ENCODE data around the gene DHH.
"Not testable (repeated sequence)": the region's sequence is repeated elsewhere in the genome, so short reads cannot be mapped to it uniquely, and the experiment has no call there.

The DHH gene

DNA sequence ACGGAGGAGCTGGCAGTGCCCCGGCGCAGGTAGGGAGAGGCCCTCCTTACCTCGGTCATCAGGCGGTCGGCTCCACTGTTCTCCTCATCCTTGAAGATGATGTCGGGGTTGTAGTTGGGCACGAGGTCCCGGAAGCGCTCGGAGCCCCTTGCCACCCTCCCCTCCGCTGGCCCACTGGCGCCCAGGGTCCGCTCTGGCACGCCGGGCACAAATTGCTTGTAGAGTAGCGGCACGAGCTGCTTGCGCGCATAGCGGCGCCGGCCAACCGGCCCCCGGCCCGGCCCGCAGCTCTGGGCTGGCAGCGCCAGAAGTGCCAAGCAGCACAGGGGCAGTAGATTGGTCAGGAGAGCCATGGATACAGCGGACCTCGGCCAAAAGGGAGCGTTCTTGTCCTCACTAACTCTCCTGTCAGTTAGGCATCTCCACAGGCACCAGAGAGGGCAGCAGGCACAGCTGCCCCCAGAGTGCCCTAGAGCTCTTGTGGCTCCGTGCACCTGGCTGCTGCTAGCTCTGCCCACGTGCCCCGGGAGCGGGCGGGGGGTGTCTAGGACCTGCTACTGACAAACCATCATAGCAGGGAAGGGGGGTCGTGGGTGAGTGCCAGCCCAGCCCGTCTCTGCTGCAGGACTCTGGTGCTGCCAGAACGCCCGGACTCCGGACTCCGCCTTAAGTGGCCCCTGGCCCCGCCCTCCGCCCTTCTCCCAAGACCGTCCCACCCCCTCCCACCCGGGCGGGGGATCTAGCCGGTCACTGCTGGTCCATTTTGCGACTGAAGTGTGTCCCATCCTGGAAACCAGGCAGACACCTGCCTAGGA, at the start of gene DHH:
DHH (minus strand) TSS at position 642 of the 815 bp plus-strand sequence; CDS start at position 353, 289 bp downstream.
- no peak for DNase-seq (ENCODE audit: low read depth in 2 of 2)

DNA sequence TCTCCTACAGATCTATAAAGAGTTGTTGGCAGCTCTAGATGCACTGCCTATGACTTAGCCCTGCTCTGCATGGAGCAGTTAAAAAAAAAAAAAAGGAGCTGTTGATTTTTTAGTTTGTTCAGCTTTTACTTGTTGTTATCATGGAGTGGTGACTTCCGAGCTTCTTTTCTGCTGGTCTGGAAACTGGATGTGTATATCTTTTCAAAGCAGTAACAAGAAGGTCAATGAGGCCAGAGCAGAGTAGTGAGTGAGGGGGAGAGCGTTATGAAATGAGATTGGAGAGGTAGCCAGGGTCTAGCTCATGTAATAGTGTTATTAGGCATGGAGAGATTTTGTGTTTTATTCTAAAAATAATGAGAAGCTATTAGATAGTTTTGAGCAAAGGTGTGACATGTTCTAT, 49.8 kb upstream of the DHH start:
- DNase-seq (ENCODE audit: low read depth in 2 of 2): no peak

DNA sequence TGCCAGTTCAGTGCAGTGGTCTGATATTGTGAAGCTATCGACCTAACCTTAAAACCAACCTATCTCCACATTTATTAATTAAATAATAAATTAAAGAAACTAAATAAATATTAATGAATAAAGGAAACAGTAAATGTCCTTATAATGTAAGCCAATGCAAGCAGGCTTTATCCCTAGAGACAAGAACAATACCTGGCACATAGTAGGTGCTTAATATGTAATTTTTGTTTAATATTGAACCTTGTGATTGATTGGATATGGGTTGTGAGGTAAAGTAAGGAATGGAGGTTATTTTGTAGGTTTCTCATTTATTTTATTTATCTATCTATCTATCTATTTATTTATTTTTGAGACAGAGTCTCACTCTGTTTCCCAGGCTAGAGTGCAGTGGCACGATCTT, 44.4 kb upstream of the DHH start:
- DNase-seq (ENCODE audit: low read depth in 2 of 2): no peak

DNA sequence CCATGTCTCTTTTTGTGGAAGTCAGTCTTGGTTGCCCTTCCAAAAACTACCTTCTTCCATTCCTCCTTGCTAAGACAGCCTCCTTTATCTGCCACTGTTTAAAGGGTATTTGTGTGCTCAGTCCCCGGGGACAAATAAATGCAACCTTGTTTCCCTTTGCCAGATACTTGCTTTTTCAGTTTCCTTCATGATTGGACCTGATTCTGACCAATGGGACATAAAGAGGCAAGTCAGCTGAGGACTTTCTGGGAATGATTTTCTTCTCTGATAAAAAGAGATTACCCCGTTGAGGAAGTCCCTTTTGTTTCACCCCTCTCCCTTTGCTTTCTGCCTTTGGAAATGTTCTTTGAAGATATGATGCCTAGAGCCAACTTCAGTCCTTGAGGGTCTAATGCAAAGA, 44.0 kb upstream of the DHH start:
- DNase-seq (ENCODE audit: low read depth in 2 of 2): no peak

DNA sequence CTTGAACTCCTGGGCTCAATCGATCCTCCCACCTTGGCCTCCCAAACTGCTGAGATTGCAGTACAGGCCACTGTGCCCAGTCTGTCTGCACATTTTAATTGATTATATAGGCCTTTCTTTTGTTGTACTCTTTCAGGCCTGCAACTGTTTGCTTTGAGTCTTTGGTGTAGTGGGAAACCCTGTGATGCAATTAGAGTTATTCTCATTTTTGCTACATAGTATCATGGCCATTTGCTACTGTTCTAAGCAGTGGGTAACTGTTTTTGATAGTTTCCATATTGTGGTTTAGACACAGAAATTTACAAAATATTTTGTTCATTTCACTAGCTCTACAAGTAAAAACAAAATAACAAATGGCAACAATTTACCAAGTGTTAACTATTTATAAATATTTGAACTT, 42.9 kb upstream of the DHH start:
- no peak for DNase-seq (ENCODE audit: low read depth in 2 of 2)

DNA sequence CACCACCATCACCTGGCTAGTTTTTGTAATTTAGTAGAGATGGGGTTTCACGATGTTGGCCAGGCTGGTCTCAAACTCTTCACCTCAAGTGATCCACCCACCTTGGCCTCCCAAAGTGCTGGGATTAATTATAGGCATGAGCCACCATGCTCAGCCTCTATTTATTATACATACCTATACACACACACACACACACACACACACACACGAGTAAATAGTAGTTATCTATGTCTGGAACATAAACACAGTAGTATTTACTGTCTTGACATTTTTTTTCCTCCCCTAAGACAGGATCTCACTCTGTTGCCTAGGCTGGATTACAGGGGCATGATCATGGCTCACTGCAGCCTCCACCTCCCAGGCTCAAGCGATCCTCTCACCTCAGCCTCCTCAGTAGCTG, 42.4 kb upstream of the DHH start:
- not testable (repeated sequence) for DNase-seq (ENCODE audit: low read depth in 2 of 2)

DNA sequence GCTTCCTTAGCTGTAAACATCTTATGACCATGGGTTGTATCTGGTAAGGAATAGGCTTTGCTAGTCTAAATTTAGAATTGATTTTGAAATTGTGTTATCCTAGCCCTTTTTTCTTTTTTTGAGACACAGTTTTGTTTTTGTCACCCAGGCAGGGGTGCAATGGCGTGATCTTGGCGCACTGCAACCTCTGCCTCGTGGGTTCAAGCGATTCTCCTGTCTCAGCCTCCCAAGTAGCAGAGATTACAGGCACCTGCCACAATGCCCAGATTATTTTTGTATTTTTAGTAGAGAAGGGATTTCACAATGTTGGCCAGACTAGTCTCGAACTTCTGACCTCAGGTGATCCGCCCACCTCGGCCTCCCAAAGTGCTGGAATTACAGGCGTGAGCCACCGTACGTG, 39.0 kb upstream of the DHH start:
- no peak for DNase-seq (ENCODE audit: low read depth in 2 of 2)

DNA sequence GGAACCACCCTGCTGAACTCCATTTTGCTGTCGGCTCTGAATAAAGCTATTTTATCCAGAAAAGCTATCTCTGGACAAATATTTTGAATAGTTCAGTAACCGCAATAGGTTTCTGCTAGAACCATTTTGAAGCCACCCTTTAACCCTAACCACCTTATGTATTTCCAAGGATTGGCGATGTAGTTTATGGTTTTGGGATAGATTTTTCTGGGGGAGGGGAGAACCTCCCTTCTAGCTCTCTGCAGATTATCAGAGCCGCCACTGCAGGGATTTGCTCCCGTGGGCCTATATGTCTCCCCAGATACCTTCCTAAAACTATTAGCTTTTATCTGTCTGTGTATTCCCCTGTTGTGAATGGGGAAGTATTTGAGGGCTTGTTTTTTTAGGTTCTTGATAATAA, 38.4 kb upstream of the DHH start:
- no peak for DNase-seq (ENCODE audit: low read depth in 2 of 2)

DNA sequence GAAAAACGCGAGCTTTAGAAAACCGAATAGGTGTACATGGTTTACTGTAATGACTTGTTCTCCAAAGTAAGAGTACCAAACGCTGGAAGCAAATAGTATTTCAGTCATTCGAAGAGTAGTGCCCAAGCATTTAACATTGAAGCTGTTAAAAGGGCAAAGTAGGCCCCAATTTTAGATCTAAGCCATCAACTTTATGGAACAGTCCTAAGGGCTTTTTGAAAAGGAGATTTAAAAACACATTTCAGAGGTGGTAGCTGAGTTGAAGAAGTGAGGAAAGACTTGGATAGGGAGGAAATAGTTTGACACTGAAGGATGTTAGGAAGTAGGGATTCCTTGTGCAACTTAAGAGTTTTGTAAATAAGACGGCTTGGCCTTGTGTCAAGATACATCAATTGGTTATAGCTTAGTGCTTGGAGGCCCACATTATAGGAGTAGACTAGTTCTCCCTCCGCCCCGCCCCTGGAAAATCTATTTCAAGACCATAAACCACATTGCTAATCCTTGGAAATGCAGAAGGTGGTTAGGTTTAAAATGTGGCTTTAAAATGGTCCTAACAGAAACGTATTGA, 37.4 kb upstream of the DHH start:
- no peak for DNase-seq (ENCODE audit: low read depth in 2 of 2)

DNA sequence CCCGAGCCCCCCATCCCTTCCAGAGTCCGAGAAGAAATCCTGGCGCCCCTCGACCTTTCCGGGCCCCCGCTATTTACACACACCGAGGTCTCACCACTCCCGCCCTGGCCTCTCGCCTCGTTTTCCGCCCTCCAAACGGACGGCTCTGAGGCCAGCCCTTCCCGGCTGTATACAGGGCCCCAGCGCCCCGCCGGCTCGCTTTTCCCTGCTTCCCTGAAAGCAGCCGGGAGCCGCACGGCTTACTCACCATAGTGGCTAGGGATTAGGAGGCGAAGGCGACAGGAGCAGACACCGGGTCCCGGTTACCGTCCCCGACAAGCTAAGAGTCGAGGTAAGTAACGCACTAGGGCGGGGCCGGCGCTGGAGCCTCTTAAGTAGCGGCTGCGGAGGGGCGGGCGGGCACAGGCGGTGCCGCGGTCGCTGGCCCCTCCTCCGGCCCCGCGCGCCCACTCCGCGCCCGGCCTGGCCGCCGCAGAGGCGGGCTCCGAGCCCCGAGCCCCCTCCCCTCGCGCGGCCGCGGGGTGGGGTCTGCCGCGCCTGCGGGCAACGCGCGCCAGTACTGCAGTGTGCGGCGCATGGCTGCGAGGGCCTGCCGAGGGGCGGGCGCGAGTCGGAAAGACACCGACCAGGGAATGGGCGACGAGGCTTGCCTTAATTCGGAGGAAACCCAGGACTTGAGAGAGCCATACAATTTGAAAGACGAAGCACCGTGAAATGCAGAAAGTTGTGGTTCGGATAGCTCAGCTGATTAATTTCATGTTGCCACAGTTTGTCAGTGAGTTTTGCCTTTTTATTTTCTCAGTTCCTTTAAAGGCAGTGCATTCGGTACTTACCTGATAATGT, 36.7 kb upstream of the DHH start, which contains the start of gene TUBA1B:
TUBA1B (minus strand) TSS at position 345 of the 843 bp plus-strand sequence; CDS start at position 250, 95 bp downstream.
- DNase-seq (ENCODE audit: low read depth in 2 of 2): peak; percentile 88 to 90

DNA sequence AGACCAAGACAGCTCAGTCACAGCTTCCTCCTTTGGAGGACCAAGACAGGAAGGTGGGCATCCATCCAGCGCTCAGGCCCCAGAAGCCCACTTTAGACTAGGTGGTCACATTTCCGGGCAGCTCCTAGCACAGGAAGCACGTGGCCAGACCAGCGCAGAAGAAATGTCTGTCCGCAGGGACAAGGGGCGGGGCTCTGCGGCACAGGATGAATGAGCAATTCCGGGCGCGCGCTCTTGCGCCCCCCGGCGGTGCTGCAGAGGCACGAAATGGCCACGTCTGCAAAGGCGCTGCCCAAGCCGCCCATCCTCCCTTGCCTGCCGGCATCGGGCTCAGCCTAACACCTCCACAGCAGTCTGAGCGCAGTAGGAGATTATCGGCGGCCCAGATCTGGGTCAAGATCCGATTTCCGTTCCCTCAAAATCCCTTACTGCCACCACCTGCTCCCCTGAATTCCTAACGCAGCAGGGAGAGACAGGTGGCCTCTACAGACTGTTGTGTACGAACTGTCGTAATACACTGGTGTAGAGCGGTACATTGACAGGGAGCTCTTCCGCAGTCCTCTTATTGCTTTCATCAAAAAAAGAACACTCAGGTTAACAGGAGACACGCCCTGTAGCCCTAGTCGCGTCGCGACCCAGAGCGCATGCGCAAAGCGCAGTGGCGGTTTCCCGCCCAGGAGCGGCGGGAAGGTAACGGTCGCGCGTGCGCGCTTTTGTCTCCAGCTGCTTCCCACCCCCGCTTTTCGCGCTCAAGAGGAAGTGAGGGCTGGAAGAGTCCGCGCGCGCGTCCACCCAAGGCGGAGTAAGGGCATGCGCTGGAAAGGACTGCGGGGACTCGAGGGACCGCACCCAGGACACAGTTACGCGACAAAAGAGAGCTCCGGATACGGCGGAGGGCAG, 35.8 kb upstream of the DHH start:
- DNase-seq (ENCODE audit: low read depth in 2 of 2): peak; percentile 90 to 93

DNA sequence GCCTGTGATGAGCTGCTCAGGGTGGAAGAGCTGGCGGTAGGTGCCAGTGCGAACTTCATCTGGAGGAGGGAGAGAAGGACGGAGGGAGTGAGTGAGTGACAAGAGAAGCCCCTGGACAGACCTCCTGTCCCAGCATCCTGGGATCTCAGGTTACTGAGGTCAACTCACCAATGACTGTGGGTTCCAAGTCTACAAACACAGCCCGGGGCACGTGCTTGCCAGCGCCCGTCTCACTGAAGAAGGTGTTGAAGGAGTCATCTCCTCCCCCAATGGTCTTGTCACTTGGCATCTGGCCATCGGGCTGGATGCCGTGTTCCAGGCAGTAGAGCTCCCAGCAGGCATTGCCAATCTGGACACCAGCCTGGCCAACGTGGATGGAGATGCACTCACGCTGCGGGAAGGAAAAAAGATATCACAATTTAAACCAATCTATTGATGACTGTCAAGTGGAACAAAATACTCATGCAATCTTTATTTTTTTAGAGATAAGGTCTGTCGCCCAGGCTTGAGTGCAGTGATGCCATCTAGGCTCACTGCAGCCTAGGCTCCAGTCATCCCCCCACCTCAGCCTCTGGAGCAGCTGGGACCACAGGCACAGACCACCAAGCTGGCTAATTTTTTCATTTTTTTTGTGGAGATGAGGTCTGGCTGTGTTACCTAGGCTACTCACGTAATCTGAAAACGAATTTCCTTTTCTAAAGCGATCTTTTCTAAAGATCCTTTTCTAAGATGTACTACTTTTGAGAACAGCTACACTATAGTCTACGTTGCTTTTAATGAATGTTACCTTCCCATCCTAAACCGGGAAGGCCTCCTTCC, 34.9 kb upstream of the DHH start:
- no peak for DNase-seq (ENCODE audit: low read depth in 2 of 2)

DNA sequence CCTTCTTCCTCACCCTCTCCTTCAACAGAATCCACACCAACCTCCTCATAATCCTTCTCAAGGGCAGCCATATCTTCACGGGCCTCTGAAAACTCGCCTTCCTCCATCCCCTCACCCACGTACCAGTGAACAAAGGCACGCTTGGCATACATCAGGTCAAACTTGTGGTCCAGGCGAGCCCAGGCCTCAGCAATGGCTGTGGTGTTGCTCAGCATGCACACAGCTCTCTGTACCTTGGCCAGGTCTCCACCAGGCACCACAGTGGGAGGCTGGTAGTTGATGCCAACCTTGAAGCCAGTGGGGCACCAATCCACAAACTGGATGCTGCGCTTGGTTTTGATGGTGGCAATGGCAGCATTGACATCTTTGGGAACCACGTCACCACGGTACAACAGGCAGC, 33.4 kb upstream of the DHH start:
- not testable (repeated sequence) for DNase-seq (ENCODE audit: low read depth in 2 of 2)

DNA sequence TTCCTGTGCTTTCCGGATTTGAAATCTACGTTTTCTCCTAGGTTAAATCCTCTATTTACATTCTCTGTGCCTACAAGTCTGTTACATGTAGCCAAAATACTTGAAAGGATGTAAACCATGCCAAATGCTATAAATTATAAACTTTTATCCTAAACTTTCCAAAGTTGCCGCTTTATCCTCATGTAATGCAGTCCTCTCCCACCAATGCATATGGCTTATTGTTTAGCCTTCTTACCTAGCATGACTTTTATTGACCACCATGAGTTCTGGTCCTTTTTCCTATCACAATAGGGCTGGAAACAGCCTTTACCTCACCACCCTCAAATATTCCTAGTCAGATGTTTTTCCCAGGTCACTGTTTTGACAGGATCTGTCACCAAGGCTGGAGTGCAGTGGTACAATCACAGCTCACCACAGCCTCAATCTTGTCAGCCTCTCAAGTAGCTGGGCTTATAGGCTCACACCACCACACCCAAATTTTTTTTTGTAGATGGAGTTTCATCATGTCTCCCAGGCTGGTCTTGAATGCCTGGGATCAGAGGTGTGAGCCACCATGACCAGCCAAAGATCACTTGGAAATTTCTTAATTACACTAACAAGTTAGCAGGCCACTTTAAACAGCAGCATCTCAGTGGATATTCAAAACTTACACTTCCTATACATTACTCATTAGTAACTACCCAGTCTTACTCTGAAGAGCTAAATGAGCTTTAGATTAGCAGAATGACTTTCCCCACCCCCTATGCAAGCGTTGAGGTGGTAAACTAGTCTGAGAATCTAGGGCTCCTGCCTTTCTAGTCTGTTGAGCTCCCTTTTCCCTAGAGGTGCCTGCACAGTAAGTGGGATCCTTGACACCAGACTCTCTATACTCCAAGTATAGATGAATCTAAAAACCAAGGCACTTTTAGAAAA, 32.5 kb upstream of the DHH start:
- no peak for DNase-seq (ENCODE audit: low read depth in 2 of 2)

DNA sequence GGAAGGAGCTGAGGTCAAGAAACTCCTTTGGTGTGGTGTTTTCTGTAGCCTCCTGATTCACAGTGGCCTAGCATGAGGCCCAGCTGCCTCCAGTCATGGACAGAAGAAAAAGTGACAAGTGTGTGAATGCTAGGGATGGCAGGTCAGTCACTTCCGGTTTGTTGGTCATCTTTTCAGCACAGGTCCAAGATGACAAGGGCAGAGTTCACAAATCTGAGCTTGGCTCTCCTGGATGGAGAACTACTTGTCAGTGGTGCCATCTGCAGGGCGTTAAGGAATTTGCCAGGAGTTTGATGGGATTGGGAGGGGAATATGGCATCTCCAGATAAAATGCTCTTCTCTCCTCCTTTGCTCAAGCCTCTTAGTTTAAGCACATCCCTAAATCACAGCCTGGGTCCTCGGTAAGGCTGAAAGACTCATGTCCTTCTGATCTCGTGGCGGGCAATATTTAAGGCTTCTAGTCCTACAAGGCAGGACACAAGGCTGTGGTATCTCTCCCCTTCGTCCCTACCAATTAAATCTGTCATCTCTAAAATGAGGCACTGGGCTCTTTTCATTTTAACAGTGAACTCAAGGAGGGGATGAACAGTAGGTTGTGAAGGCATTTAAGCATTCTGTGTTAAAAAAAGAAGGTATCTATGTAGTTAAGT, 26.6 kb upstream of the DHH start:
- no peak for DNase-seq (ENCODE audit: low read depth in 2 of 2)

DNA sequence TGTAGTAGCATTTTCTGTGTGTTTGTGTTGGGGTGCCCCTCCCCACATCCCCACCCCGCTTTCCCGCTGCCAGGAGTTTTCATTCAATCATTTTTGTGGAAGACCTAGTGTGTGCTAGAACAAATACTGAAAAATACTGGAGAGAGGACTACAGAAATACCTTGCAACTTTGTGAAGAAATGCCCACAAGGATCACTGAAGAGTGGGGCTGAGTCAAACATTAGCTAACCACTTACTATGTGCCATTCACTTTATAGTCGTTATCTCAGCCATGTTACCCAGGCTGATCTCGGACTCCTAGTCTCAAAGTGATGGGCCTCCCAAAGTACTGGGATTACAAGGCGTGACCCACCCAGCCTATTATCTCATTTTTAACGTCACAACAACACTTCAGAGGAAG, 16.6 kb upstream of the DHH start:
- no peak for DNase-seq (ENCODE audit: low read depth in 2 of 2)

DNA sequence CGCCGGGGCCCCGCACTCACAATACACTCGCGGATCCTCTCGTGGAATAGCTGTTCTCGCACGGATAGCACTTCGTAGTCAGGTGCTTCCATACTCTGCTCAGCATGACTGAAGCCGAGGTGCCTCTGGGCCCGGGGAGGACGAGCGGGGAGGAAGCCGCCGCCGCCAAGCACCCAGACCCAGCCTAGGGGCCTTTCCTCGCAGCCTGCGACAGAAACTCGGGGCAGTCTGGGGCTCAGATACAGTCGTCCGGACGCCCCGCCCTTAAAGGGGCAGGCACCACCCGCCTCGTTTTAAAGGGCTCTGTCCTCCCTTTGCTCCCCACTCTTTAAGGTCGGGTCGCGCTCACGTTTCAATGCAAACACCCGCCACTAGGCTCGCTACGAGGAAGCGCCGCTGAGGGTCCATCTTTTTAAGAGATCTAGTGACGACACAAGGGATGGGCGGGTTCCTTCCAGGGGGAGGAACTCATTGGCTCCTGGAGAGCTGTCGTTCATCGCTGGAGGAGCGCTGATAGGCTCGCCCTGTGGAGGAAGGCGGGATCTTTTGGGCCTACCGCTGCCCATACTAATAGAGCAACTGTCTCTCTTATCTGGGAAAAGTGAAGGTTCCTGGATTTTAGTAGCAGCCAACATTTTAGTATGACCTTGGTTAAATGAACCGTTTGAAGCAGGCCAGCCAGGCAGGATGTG, 16.0 kb upstream of the DHH start, which contains the start of gene LMBR1L:
LMBR1L (minus strand) TSS at position 384 of the 692 bp plus-strand sequence; CDS start at position 92, 292 bp downstream.
- peak; percentile 81 to 90 for DNase-seq (ENCODE audit: low read depth in 2 of 2)

All from stimulated activated CD4-positive, alpha-beta T cell treated with anti-CD3 and anti-CD28 coated beads, Interleukin-1b, Interleukin-23, amount 100 ng/mL, for 4 hours (primary cell).